HG02571 (cell line): ENCODE data around the gene C20orf202.
"Not testable (repeated sequence)": the region's sequence is repeated elsewhere in the genome, so short reads cannot be mapped to it uniquely, and the experiment has no call there.

Experiments
- ATAC-seq: cut with Tn5 transposase; IDR thresholded peaks from one replicate; pipeline ENCODE4 v1.9.1; 2021; ENCODE audit warnings: mild to moderate bottlenecking, moderate library complexity; ENCODE audit not compliant: unreplicated experiment

The C20orf202 gene

GRCh38 chr20:1207293-1207878 is 4.1 kb downstream of the C20orf202 start:
- no peak for ATAC-seq

GRCh38 chr20:1209447-1210387 is 6.5 kb downstream of the C20orf202 start:
- ATAC-seq, result no peak

- no peak for ATAC-seq
Measured at GRCh38 chr20:1210501-1210900, 7.2 kb downstream of the C20orf202 start.

DNA sequence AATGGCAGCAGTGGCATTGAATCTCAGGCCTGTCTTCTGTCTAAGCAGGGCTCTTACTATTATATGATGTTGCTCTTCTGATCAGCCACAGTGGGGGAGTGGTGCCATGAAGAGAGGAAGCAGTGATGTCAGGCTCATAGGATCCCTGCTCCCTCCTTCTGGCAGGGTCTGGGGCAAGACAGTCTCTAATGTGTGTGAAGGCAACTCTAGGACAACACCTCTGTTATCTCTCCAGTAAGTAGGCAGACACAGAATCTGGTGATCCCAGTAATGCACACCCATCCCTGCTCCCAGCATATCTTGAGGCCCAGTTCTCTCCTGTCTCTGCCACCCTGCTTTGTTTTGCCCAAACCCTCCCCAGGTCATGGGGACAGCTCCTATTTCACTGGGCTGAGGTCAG is 8.8 kb downstream of the C20orf202 start:
- ATAC-seq, result no peak

DNA sequence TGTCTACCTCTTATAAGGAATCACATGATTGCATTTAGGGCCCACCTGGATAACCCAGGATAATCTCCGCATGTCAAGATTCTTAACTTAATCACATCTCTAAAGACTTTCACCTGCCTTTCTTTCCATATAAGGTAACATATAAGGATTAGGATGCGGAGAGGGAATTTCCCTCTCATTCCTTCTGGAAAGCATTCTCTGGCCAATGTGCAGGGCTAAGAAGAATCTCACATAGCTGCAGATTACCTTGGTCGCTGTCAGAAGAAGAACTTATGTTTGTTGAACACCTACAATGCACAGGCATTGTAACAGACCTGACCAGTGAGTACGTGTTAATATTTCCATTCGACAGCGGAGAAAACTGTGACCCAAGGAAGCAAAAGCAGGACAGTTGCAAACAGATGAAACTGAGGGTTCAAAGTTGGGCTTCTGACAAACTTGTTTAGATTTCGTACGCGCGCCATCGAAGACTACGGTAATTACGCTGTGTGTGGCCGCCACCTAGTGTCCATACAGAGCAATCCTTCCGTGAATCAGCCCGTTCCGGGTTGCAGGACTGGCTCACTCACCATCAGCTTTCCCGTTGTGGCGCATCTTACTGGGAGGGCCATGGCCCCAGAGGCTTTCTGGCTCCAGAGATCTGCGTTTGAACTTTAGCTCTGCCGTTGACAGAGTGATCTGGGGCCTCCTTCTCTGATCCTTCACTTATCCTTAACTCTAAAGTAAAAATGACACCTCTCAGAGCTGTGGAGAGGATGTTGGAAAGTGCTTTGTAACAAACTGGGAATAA is 9.5 kb downstream of the C20orf202 start:
- no peak for ATAC-seq

GRCh38 chr20:1214838-1215261 is 11.6 kb downstream of the C20orf202 start:
- ATAC-seq, result no peak

DNA sequence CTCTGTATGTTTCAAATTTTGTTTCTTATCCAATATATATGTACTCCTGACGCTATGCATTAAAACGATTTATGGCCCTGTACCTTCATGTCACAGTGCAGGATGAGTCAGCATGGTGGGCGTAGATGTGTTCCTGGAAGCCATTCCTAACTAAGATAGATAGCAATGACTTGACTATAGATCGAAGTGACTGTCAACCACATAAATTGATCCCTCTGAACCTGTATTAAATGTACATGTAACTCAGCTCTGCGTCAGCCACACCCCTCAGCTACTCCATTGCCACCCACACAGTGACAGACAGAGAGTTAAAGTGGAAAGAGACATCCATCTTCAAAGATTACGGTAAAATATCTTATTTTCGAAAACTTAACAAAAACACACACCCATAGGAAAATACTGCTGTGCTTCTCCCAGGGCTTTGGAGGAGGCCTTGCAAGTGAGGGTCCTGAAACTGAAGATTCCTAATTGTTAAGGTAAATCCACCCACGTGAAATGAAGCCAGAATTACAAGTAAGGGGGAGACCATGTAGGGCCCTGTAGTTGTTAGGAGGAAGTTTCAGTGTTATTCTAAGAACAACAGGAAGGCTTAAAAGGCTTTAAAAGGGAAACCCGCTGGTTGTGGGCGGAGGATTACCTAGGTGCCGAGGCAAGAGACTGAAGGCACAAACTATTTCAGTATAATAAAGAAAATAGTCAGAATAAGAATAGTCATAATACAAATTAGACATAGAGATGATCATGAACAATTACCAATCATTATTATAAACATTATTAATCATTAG is 12.3 kb downstream of the C20orf202 start:
- no peak for ATAC-seq

DNA sequence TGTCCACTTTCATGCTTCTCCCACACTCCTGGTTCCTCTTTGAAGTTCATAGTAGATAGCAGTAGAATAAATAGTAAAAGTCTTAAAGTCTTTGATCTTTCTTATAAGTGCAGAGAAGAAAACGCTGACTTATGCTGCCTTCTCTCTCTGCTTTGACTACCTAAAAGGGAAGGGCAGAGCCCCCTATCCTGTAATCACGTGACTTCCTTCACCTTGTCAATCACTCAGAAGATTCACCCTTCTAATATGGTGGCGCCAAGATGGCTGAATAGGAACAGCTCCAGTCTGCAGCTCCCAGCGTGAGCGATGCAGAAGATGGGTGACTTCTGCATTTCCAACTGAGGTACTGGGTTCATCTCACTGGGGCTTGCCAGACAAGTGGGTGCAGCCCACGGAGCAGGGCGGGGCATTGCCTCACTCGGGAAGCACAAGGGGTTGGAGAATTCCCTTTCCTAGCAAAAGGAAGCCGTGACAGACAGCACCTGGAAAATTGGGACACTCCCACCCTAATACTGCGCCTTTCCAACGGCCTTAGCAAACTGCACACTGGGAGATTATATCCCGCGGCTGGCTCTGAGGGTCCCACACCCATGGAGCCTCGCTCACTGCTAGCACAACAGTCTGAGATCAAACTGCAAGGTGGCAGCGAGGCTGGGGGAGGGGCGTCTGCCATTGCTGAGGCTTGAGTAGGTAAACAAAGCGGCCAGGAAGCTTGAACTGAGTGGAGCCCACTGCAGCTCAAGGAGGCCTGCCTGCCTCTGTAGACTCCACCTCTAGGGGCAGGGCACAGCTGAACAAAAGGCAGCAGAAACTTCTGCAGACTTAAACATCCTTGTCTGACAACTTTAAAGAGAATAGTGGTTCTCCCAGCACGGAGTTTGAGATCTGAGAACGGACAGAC is 13.5 kb downstream of the C20orf202 start:
- ATAC-seq, result not testable (repeated sequence)

- not testable (repeated sequence) for ATAC-seq
Measured at GRCh38 chr20:1222750-1223149, 19.5 kb downstream of the C20orf202 start.

DNA sequence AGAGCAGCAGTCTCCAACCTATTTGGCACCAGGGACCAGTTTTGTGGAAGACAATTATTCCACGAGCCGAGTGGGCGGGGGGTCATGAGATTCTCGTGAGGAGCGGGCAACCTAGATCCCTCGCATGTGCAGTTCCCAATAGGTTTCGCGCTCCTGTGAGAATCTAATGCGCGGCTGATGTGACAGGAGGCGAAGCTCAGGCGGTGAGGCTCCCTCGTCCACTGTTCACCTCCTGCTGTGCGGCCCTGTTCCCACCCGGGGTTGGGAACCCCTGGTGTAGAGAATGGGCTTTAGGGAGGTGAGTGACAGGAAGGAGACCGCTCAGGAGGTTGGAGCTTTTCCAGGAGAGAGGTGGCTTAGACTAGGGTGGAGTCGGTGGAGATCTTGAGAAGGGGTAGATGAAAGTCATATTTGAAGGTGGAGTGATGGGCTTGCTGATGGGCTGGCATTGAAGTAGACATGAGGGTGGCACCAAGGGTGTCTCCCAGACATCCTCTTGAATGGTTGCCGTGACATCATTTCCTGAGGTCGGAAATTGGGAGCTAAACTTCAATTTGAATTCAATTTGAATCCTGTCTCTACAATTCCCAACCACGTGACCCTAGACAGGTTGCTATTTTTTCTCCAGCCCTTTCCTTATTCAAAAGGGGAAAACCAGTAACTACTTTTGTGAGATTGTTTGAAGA is 21.1 kb downstream of the C20orf202 start:
- ATAC-seq, result no peak

- no peak for ATAC-seq
Measured at GRCh38 chr20:1225263-1225782, 22.1 kb downstream of the C20orf202 start.

GRCh38 chr20:1225783-1226654 is 22.8 kb downstream of the C20orf202 start, which contains the start of gene RAD21L1:
Gene RAD21L1, plus strand, starts transcription at chr20:1226044. Its CDS starts 2,410 bp downstream, at chr20:1228454.
- no peak for ATAC-seq

DNA sequence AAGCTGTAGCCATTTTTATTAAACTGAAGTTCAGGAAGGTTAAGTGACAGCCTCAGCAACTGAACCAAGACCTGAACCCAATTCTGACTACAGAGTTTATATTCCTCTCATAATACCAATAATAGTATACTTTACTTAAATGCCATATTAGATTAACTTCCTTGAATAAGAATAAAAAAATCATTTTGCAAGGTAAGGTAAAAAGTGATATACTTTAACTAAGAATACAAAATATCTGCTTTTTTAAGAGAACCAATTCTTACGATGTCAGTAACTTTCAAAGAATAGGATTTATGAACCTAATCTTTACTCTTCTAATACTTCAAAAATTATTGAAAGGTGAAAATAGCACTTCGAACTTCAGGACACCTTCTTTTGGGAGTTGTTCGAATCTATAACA is 26.3 kb downstream of the C20orf202 start:
- ATAC-seq, result no peak

GRCh38 chr20:1232286-1233111 is 29.2 kb downstream of the C20orf202 start:
- no peak for ATAC-seq

- no peak for ATAC-seq
Measured at GRCh38 chr20:1240549-1240948, 37.3 kb downstream of the C20orf202 start.

DNA sequence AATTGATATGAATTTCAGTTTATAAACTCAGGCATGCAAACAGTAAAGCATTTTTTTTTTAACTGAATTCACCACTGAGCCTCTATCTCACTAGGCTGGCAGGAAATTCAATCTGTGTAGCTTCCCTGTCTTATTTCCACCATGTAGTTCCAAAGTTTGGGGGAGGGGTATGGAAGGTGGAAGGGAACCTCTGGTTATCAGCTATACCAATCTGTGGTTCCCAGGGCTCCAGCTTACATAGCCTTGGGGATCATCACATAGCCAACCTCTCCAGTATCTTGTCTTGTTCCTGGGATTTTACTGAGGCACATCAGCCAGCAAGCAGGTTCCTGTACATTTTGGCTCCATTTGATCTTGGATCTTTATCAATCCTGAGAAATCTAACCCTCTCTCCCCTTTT is 38.2 kb downstream of the C20orf202 start:
- no peak for ATAC-seq

DNA sequence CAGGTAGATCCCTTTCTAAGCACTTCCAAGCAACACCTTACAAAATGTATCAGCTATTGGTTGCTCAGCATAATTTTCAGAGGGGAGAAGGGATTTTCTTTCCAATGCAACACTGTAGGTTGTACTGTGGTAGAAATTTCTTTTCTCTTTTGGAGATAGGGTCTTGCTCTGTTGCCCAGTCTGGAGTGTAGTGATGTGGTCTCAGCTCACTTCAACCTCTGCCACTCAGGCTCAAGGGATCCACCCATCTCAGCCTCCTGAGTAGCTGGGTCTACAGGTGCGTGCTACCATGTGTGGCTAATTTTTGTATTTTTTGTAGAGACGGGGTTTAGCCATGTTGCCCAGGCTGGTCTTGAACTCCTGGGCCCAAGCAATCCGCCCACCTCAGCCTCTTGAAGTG is 38.8 kb downstream of the C20orf202 start:
- ATAC-seq, result no peak
